Ovary (tissue), 3 donors: Measurements from ENCODE around the gene RAD9B.

Experiments
- POLR2A ChIP-seq: fragments of 450-650 bp; IDR thresholded peaks from one replicate; pipeline ENCODE4 v1.6.1; 2017; ENCODE audit warnings: antibody characterized with exemption, mild to moderate bottlenecking, moderate library complexity
- TF ChIP-seq, protein P1 (sequence below), 3 donors: fragments of 450-650 bp in 2 of 3; fragments of 200-600 bp in 1 of 3; IDR thresholded peaks; one replicate each; pipeline versions ENCODE4 v1.5.1 to v1.8.0; 2016 to 2022; ENCODE audit warnings: antibody characterized with exemption in 3 of 3, mild to moderate bottlenecking in 1 of 3
- donor health status: DM: no; HTN: no; CAD: no.

DNA sequence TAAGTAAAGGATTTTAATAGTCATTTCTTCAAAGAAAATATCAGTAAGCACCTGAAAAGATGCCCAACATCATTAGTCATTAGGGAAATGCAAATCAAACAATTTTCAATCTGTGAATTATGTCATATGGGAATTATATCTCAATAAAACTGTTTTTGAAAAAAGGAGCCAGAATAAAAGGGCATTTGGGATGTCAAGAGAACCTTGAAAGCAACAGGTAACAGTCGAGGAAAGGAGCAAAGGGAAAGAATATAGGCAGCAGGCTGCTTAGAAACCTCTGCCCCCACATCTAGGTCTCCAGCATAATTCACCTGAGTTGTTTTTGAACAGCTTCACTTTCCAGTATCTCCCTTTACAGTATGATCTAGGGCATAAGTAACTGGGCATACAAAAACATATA, 12.2 kb downstream of the RAD9B start:
- TF ChIP-seq POLR2A, result no peak
- TF ChIP-seq, protein P1, sequence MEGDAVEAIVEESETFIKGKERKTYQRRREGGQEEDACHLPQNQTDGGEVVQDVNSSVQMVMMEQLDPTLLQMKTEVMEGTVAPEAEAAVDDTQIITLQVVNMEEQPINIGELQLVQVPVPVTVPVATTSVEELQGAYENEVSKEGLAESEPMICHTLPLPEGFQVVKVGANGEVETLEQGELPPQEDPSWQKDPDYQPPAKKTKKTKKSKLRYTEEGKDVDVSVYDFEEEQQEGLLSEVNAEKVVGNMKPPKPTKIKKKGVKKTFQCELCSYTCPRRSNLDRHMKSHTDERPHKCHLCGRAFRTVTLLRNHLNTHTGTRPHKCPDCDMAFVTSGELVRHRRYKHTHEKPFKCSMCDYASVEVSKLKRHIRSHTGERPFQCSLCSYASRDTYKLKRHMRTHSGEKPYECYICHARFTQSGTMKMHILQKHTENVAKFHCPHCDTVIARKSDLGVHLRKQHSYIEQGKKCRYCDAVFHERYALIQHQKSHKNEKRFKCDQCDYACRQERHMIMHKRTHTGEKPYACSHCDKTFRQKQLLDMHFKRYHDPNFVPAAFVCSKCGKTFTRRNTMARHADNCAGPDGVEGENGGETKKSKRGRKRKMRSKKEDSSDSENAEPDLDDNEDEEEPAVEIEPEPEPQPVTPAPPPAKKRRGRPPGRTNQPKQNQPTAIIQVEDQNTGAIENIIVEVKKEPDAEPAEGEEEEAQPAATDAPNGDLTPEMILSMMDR (IDR thresholded peaks at IDR 0.05), result no peak
